RPMI7951 (cell line): ENCODE measurements around the gene ACTN2. TPM values are rescaled to one million over a fixed set of nuclear protein-coding genes. Genes with fewer than 3 reads are reported as not detected.
"Not testable (repeated sequence)": the region's sequence is repeated elsewhere in the genome, so short reads cannot be mapped to it uniquely, and the experiment has no call there.

Experiments
- DNase-seq: peaks from one replicate; pipeline ENCODE4 v3.0.0-alpha.2; 2012; ENCODE audit warnings: low read depth
- total RNA-seq: library from RNA; depleted of rRNA; stranded (reverse); fragments of >200 nt; shearing (Covaris generic); gene quantifications from 2 replicates; pipeline ENCODE4 v1.2.3, GENCODE V29; 2014; rRNA removed

ACTN2 gene
- total RNA-seq, result under 0.01 and 0.48 TPM in 2 replicates

DNA sequence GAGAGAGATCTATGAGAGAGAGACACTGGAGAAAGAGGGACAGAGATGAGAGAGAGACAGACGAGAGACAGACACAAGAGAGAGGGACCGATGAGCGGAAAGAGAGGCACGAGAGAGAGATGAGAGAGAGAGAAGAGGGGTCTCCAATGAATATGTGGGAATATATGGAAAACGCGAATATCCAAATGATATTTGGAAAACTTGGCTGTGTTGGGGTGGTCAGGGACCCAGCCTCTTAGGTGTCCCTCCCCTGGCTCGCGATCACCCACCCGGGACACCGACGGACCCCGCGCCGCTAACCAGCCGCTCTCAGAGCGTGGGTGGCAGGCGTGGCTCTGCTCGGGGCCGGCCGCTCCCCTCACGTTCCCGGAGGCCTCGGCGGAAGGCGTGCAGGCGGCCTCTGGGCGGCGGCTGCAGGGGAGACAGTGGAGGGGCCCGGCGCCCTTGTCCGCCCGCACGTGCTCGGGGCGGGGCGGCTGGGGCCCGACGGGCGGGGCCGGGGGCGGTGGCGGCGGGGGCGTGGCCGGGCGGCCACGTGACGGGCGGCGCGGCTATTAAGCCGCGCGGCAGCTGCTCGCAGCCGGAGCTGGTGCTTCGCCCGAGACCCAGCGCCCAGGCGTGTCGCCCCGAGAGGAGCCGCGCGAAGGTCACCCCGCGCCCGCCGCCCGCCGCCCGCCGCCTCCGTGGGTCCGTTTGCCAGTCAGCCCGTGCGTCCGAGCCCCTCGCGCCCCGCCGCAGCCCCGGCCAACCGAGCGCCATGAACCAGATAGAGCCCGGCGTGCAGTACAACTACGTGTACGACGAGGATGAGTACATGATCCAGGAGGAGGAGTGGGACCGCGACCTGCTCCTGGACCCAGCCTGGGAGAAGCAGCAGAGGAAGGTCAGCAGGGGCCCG is at the start of gene ACTN2:
TSS of gene ACTN2 (plus strand) at position 583 of the 898 bp plus-strand sequence. CDS start at position 758, 175 bp downstream.
- peak; percentile 35 for DNase-seq

DNA sequence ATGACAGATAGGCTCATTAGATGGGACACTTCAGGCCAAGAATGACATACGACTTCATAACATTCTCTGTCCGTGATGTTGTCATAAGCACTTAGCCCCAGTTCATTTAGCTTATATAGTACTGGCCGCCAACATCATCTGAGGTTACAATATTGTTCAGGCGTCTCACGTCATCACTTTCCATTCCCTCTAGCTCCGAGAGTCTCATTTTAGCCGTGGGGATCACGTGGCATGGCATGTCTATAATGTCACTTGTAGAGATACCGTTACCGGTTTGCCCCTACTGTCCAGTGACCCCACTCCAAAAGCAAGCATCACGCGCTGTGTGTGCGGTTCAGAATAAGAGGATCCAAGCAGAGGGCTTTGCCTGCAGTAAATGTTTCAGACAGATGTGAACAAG is 47.4 kb upstream of the ACTN2 start:
- no peak for DNase-seq

DNA sequence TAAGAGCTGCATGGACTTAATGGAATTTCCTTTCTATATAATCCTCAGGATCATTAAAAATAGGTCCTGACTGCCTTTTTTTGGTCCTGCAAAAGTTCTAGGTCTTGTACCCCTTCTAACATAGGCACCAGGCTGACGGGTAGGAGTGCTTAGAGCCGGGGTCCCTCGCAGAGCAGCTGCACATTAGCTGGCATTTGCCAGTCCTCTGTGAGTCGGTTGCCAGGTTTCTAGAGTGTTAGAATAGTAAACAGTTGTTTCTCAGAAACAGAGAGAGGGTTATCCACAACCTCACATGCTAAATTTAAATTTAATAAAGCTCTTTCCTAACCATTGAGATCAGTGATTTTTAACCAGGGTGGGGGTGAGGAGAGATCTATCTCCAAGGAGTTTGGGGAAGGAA is 46.6 kb upstream of the ACTN2 start:
- DNase-seq, result no peak

DNA sequence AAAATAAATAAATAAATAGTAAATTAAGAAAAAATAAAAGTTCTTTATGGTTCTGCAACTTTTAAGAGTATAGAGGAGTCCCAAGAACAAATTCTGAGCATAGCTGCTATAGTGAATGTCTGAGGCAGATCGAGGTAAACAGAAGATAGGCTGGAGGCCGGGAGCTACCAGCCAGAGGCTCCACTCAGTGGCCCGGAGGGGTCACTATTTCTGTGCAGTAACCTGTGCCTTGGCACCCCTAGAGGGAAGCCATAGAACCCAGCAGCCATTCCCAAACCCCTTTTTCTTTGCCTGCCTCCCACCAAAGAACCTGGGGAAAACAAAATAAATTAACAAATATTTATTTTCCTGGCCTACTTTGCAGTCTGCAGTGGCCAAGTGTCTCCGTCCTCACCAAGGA is 43.5 kb upstream of the ACTN2 start:
- DNase-seq, result no peak

DNA sequence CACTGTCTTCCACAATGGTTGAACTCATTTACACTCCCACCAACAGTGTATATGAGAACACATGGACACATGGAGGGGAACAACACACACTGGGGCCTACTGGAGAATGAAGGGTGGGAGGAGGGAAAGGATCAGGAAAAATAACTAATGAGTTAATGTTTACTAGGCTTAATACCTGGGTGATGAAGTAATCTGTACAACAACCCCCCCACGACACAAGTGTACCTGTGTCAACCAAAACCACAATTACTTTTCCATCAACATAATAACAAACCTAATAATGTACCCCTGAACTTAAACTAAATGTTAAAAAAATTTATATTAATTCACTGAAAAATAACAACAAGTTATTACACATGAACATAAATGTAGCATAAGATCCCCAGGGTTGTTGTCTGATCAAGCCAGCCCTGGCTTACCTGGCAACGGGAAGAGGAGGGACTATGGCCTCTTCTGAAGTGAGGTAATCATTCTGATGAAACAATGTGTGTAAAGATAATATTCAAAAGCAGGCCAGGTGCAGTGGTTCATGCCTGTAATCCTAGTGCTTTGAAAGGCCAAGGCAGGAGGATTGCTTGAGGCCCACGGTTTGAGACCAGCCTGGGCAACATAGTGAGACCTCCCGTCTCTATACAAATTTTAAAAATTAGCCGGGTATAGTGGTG is 41.2 kb upstream of the ACTN2 start:
- DNase-seq, result no peak

DNA sequence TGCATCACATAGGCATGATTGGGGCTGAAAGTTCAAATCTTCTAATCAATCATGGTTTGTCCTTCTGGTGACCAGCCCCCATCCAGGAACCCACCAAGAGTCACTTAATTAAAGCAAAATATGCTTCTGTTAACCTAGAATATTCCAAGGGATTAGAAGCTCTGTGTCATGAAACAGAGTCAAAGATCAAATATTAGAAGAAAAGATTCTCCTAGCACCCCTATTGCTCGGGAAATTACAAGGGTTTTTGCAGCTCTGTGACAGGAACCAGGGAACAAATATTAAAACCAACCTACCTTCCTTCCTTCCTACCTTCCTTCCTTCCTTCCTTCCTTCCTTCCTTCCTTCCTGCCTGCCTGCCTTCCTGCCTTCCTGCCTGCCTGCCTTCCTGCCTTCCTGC is 31.8 kb upstream of the ACTN2 start:
- DNase-seq, result no peak

DNA sequence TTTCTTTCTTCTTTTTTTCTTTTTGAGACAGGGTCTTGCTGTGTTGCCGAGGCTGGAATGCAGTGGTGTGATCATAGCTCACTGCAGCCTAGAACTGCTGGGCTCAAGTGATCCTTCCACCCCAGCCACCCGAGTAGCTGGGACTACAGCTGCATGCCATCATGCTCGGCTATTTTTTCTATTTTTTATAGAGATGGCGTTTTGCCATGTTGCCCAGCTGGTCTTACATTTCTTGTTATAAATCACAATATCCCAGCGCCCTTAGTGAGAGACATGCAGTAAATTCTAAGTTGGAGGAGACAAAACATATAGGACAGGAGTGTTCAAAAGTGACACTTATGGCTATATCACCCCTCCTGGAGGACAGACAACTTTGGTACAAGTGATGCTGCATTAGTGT is 31.3 kb upstream of the ACTN2 start:
- DNase-seq, result no peak

DNA sequence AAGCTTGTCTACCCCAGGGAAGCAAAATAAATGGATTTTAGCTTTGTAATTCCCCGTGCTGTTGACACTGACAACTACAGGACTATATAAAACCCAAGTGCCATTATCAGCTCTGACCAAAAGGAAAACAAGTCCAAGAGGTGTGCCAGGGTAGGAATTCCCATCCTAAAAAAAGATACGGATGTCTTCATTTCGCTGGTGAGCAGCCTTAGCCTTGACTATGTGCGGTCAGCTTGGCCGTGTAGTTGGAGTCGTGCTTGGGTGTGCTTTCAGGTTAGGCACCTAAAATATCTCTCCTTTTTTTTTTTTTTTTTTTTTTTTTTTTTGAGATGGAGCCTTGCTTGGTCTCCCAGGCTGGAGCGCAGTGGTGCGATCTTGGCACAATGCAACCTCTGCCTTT is 28.9 kb upstream of the ACTN2 start:
- DNase-seq, result no peak

DNA sequence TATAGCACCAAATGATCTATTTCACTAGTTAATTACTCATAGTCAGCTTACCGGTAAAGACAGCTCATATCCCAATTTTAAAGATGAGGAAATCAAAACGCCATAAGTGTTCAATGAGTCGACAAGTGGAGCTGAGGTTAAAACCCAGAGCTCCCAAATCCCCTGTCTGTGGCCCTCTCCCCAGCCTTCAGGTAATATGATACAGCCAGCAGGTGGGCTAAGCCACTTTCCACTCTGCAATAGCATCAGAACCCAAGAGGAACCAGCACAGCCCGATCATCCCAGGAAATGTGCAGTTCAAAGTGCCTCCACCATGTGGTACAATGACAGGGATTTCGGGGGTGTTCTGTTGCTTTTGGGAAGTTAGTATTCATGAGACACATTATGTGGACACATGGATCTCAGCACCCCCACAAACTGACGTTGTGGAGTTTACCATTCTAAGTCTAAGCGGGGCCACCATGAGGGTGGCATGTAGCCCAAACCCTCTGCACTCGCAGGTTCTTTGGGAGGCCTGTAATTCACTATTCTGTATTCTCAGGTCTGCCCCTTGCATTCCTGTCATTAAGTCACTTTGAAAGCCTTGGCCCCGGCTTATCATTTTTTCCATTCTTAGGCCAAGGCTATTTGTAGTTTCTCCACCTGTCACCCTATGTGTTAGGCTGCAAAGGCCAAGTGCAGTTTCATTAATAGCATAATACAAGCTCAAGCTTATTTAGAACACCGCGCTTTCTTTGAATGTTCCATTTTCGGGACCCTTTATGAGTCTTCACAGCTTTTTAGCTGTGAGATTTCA is 26.3 kb upstream of the ACTN2 start:
- DNase-seq, result no peak

DNA sequence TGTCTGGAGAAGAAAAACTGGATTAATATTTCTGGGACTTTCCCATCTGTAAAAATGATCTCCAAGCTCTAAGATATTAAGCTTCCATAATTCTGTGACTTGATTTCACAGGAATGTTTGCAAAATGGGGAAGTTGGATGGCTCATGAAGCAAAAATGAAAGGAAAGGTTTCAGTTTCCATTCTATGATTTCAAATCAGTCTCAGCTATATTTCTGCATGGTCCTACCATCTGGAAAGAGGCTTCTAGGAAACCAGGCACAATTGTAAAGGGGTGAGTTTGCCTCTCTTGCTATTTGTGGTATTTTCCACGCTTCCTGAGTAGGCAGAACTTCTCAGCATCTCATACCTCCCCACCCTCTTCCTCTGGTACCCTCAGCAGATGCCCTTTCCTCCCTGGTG is 22.4 kb upstream of the ACTN2 start:
- no peak for DNase-seq

DNA sequence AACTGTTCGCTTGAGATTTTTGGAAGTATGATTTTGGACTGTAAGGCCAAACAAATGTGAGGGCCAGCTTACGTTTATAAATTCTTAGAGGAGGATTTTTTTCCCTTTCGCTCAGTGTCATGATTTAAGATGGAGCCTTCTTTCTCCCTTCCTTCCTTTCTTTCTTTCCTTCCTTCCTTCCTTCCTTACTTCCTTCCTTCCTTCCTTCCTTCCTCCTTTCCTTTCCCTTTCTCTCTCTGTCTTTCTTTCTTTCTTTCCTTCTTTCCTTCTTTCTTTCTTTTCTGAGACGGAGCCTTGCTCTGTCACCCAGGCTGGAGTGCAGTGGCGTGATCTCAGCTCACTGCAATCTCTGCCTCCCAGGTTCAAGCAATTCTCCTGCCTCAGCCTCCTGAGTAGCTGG is 17.4 kb upstream of the ACTN2 start:
- not testable (repeated sequence) for DNase-seq

DNA sequence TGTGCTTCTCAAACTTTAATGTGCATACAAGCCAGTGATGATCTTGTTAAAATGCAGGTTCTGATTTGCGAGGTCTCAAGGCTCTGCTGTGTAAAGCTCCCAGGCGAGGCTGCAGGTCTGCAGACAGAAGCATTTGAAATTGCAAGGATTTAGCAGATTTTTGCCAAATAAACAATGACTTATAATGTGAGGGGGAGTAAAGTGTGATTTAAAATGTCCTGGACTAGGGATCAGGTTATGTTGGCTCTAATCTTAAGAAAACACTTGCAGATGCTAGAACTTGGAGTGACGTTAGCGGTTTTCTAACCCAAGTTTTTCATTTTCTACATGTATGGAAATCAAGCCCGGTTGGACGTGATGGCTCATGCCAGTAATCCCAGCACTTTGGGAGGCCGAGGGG is 16.2 kb upstream of the ACTN2 start:
- no peak for DNase-seq

DNA sequence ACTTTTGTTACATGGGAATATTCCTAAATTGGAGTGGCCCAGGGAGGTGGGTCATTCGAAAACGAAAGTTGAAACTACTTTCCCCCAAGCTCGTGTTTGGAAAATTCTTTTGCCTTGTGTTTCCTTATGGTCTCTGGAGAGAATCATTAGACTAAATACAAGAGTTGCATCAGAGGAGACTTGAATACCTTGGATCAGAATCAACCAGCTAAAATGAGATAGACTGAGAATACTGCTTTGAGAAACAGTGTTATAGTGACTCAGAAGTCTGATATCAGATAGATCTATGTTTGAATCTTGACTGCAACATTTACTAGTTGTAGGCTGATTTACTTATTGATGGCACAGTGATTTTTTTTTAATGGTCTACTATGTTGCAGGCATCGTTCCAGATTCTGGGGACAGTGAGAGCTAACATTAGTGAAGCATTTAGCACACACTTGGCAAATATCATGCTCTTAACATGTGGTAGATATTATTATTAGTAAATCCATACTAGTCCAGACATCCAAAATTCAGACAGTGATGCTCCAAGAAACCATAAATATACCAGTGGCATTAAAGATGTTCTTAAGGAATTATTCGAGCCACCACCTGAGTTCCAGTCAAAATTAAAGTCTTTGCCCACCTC is 12.9 kb upstream of the ACTN2 start:
- DNase-seq, result no peak

DNA sequence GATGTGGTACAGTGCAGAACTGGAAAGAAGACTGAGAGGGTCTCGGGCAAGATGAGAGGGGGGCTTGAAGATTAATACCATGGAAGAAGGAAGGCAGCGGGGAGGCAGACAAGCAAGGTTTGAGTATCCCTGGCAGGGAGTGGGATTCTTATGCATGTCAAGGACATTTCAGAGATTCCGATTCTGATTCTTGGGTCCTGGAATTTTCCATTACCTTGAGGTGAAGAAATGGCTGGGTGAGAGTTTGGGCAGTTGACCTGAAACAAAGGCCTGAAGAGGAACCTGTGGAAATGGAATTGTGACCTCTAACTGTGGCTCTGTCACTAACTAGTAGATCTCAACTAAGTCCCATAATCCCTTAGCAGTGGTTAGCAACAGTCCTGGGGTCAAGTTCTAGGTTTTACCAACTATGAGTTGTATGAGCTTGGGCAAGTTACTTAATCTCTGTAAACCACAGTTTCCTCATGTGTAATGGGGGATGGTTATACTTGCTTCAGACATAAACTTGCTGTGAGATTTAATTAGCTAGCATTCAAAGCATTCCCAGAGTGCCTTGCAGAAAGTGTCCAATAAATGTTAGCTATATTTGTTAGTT is 8.6 kb upstream of the ACTN2 start:
- DNase-seq, result no peak

DNA sequence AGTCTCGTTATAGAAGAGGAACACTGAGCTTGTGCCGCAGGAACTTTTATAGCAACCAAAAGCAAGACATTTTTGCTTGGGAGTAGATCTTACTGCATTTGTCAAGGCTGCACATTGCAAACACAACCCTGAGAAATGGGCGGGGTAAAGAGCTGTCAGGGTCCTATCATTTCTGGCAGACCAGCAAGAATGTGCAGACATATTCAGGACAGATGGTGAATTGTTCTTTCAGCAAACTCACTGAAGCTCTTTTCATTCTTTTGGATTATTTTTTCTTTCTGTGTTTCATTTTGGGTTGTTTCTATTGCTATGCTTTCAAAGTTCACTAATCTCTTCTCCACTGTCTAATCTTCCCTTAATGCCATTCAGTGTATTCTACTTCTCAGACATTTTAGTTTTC is 5.1 kb upstream of the ACTN2 start:
- DNase-seq, result no peak

DNA sequence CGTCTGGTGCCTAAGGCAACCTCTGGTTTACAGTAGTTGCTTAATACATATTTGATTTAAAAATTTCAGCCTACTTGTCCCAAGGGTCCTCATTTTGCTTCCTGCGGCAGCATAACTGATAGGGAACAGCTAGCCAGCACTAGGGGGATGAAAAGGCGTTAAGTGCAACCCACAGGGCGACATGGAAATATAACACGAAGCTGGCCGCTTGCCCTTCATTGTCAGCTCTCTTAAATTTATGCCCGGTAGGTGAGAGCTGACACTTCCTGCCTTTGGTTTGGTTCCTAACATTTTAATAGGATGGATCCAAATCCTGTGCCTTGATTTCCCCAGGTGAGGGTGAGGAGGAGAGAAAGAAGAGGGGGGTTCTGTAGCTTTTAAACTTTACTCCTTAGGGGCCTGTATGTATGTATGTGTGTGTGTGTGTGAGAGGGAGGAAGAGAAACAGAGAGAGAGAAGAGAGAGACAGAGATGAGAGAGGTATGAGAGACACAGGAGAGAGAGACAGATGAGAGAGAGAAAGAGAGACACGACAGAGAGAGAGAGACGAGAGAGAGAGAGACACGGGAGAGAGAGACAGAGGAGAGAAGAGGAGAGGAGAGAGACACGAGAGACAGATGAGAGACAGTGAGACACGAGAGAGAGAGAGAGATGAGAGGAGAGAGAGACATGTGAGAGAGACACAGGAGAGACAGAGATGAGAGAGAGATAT is 938 bp upstream of the ACTN2 start:
- DNase-seq, result peak; percentile 8

DNA sequence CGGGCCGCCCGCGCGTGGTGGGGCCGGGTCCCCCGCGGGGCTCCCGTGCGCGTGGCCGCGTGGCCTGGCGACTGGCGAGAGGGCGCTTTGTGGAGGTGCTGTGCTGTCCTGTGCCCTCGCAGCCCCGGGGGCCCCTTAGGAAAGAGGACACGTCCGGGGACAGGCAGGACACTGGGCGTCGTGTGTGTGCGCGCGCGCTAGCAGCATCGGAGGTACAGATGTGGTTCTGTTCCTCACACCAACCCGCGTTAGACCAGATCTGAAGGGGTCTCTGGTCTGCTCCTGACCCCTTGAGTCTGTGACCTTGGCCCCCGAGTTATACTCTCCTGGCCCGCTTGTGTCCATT is 489 bp downstream of the ACTN2 start:
- DNase-seq, result no peak

DNA sequence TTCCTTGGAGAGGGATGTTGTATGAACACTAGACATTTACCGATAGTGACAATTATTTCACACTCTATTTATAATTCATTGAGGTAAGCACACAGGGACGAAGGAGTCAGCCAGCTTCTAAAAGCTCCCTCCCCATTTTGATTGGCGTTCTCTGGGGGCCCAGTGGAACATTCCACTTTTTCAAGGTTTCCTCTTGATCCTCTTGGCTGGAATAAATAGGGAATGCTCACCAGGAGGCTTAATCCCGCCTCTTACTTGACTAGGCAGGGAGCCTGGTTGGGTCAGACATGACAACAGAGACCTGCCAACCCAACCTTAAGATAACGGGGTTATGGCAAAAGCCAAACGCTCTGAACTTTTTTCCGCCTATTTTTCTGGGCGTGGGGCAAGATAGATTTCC is 974 bp downstream of the ACTN2 start:
- no peak for DNase-seq

DNA sequence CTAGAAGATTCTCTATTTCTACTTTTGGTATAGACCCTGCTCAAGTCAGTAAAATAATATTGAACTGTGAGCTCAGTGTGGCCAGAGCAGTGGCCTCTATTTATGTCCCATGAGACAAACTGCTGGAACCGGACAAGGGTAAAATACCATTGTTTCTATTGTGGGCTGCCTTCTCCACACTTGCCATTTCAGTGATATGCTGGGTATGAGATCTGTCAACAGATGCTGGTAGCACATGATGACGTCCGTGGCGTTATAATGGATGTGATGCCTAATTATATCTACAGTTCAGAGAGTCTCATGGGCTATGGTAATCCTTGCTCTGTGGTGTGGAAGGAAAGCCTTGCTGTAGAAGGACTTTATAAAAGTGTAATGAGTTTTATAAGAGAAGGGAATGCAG is 2.4 kb downstream of the ACTN2 start:
- no peak for DNase-seq

DNA sequence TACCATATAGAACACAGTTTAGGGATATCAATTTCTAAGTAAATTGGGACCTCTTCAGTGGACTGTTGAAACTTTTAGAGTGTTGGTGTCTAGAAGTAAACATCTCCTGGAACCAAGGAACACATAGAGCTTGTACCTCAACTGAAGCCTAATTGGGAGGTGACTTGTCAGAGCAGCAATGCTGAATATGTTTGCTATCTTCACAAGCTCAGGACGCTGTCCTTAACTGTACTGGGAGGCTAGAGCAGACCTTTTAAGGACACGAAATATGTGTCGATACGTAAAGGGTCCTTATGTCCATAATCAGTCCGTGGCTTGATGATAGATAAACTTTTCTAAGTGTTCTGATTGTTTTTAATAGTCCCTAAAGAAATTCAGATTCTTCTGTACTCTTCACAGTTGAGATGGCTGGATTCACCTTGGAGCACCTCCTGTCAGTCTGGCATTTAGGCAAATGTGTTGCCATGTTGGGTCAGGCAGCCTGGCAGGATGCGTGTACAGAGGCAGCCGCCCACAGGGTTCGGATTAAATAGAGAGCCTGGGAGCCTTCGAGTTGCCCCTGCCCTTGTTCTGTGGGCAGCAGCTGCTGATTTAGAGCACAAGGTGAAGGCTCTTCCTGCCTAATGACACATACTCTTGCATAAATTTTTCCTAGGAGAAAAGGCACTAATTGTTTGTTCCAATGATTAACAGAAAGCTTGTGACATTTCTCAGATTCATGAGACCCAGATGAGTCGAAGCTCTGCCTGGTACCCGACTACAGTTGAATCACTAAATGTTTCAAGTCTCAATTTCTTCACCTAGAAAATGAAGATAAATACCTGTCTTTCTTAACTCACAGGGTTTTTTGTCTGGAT is 3.6 kb downstream of the ACTN2 start:
- DNase-seq, result no peak
